ENCODE data around the gene MEPCE. TPM values are rescaled to one million over a fixed set of nuclear protein-coding genes. Genes with fewer than 3 reads are reported as not detected.

MEPCE gene
- total and polyA plus RNA-seq, 2 experiments from 2014 or later = 10.0 to 32.6 TPM

DNA sequence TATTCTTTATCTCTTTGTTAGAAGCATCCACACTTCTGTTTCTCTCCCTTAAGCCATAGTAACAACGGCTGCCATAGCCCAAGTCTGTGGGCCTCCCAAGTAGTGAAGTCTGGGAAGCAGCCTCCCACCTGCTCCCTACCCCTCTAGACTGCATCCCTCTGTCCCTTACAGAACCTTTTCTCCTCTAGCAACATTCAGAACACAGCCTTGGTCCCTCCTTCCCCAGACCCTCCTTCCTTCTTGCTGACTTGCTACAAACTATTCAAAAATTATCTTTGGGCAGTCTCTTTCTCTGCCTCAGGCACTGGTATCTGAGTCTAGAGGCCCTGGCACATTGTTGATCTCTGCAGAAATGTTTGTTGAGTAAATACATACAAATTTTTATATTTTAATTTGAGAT lies 51.8 kb downstream of the MEPCE start:
- peak overlapping the region; percentile 19; the same call in 1 of the 3 replicates for H3K4me3 Mint-ChIP-seq
- ATAC-seq = no peak
- H3K27me3 ChIP-seq (ENCODE audit: insufficient read depth) = no peaks in the 10 kb centered on the region
- peaks cover 28% of the 10 kb centered on the region; the same call in 1 of the 2 replicates for H3K4me1 ChIP-seq (ENCODE audit: insufficient read depth)
- no peak overlapping the region for H3K27ac Mint-ChIP-seq
- H2AFZ ChIP-seq = no peak overlapping the region
- H3K36me3 Mint-ChIP-seq (ENCODE audit: low read depth) = no peaks in the 10 kb centered on the region; the same call in 2 of the 3 replicates
- H3K27ac ChIP-seq (ENCODE audit: low read depth) = no peak overlapping the region
- no peaks in the 10 kb centered on the region for H3K36me3 ChIP-seq (ENCODE audit: insufficient read depth)
- no peak for TF ChIP-seq ZNF331 (CRISPR knock-in tag; IDR thresholded peaks at IDR 0.05; ENCODE audit: low read depth)
- no peak overlapping the region for H3K4me3 ChIP-seq
- DNase-seq (ENCODE audit: low spot score) = no peak
- no peaks in the 10 kb centered on the region; the same call in 1 of the 2 replicates for H3K79me2 ChIP-seq (replicated peaks; ENCODE audit: insufficient read depth)
- no peaks in the 10 kb centered on the region for H4K20me1 ChIP-seq (replicated peaks; ENCODE audit: insufficient read depth)
- no peaks in the 10 kb centered on the region for H3K9me2 ChIP-seq (ENCODE audit: insufficient read depth)
- peaks cover 34% of the 10 kb centered on the region for H3K4me1 Mint-ChIP-seq
- H3F3A ChIP-seq (replicated peaks; ENCODE audit: low read depth) = peaks cover 2% of the 10 kb centered on the region; the same call in 1 of the 2 replicates
- no peaks in the 10 kb centered on the region; the same call in 1 of the 3 replicates for H3K9me3 Mint-ChIP-seq
- H3K4me2 ChIP-seq = no peak overlapping the region
- peaks cover 18% of the 10 kb centered on the region for H3K27me3 Mint-ChIP-seq (ENCODE audit: insufficient read depth, low read depth, poor library complexity)

DNA sequence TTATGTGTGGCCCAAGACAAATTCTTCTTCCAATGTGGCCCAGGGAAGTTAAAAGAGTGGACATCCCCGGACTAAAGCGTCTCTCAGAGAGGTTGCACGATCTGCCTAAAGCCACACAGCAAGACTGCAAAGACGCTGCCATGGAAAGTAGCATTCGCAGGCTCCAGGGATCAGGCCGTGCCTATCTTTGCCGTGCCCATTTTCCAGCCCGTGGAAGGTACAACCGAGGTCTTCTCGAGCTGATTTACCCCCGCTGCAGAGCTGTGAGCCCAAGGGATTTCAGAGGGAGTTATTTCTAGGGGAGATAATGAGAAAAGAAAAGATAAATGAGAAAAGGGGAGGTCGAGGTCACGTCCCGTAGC lies 53.1 kb downstream of the MEPCE start:
- DNase-seq (ENCODE audit: low spot score) (no peak), ATAC-seq (no peak)
- Histone ChIP-seq H3F3A (replicated peaks; ENCODE audit: low read depth) (peaks cover 2% of the 10 kb centered on the region; the same call in 1 of the 2 replicates), H3K79me2 (replicated peaks; ENCODE audit: insufficient read depth) (no peaks in the 10 kb centered on the region), H3K4me2 (peak overlapping the region; percentile 91), H3K9me2 (ENCODE audit: insufficient read depth) (no peaks in the 10 kb centered on the region), H4K20me1 (replicated peaks; ENCODE audit: insufficient read depth) (no peaks in the 10 kb centered on the region), H3K27me3 (ENCODE audit: insufficient read depth) (no peaks in the 10 kb centered on the region), H3K4me3 (peak overlapping the region; percentile 89), H3K4me1 (ENCODE audit: insufficient read depth) (peaks cover 23% of the 10 kb centered on the region; the same call in 1 of the 2 replicates), H3K36me3 (ENCODE audit: insufficient read depth) (no peaks in the 10 kb centered on the region), H3K27ac (ENCODE audit: low read depth) (no peak overlapping the region), H2AFZ (peak overlapping the region; percentile 97)
- Mint-ChIP-seq H3K27me3 (ENCODE audit: insufficient read depth, low read depth, poor library complexity) (peaks cover 23% of the 10 kb centered on the region), H3K4me1 (peaks cover 31% of the 10 kb centered on the region), H3K27ac (no peak overlapping the region), H3K4me3 (peak overlapping the region; percentile 83), H3K9me3 (no peaks in the 10 kb centered on the region; the same call in 1 of the 3 replicates), H3K36me3 (ENCODE audit: low read depth) (no peaks in the 10 kb centered on the region; the same call in 2 of the 3 replicates)
- TF ChIP-seq, protein P1, sequence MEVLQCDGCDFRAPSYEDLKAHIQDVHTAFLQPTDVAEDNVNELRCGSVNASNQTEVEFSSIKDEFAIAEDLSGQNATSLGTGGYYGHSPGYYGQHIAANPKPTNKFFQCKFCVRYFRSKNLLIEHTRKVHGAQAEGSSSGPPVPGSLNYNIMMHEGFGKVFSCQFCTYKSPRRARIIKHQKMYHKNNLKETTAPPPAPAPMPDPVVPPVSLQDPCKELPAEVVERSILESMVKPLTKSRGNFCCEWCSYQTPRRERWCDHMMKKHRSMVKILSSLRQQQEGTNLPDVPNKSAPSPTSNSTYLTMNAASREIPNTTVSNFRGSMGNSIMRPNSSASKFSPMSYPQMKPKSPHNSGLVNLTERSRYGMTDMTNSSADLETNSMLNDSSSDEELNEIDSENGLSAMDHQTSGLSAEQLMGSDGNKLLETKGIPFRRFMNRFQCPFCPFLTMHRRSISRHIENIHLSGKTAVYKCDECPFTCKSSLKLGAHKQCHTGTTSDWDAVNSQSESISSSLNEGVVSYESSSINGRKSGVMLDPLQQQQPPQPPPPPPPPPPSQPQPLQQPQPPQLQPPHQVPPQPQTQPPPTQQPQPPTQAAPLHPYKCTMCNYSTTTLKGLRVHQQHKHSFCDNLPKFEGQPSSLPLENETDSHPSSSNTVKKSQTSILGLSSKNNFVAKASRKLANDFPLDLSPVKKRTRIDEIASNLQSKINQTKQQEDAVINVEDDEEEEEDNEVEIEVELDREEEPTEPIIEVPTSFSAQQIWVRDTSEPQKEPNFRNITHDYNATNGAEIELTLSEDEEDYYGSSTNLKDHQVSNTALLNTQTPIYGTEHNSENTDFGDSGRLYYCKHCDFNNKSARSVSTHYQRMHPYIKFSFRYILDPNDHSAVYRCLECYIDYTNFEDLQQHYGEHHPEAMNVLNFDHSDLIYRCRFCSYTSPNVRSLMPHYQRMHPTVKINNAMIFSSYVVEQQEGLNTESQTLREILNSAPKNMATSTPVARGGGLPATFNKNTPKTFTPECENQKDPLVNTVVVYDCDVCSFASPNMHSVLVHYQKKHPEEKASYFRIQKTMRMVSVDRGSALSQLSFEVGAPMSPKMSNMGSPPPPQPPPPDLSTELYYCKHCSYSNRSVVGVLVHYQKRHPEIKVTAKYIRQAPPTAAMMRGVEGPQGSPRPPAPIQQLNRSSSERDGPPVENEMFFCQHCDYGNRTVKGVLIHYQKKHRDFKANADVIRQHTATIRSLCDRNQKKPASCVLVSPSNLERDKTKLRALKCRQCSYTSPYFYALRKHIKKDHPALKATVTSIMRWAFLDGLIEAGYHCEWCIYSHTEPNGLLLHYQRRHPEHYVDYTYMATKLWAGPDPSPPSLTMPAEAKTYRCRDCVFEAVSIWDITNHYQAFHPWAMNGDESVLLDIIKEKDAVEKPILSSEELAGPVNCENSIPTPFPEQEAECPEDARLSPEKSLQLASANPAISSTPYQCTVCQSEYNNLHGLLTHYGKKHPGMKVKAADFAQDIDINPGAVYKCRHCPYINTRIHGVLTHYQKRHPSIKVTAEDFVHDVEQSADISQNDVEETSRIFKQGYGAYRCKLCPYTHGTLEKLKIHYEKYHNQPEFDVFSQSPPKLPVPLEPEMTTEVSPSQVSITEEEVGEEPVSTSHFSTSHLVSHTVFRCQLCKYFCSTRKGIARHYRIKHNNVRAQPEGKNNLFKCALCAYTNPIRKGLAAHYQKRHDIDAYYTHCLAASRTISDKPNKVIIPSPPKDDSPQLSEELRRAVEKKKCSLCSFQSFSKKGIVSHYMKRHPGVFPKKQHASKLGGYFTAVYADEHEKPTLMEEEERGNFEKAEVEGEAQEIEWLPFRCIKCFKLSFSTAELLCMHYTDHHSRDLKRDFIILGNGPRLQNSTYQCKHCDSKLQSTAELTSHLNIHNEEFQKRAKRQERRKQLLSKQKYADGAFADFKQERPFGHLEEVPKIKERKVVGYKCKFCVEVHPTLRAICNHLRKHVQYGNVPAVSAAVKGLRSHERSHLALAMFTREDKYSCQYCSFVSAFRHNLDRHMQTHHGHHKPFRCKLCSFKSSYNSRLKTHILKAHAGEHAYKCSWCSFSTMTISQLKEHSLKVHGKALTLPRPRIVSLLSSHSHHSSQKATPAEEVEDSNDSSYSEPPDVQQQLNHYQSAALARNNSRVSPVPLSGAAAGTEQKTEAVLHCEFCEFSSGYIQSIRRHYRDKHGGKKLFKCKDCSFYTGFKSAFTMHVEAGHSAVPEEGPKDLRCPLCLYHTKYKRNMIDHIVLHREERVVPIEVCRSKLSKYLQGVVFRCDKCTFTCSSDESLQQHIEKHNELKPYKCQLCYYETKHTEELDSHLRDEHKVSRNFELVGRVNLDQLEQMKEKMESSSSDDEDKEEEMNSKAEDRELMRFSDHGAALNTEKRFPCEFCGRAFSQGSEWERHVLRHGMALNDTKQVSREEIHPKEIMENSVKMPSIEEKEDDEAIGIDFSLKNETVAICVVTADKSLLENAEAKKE (CRISPR knock-in tag; IDR thresholded peaks at IDR 0.05) = no peak
- TF ChIP-seq STAT1 (IDR thresholded peaks at IDR 0.05; ENCODE audit: unreplicated experiment) = no peak

Data from GM23338 (cell line).